Measurements from ENCODE around the gene BABAM2. TPM values are rescaled to one million over a fixed set of nuclear protein-coding genes. Genes with fewer than 3 reads are reported as not detected.
"Not testable (repeated sequence)": the region's sequence is repeated elsewhere in the genome, so short reads cannot be mapped to it uniquely, and the experiment has no call there.

BABAM2 gene
- total RNA-seq, 1 donor from 2014 or later, result 28.5 TPM

DNA sequence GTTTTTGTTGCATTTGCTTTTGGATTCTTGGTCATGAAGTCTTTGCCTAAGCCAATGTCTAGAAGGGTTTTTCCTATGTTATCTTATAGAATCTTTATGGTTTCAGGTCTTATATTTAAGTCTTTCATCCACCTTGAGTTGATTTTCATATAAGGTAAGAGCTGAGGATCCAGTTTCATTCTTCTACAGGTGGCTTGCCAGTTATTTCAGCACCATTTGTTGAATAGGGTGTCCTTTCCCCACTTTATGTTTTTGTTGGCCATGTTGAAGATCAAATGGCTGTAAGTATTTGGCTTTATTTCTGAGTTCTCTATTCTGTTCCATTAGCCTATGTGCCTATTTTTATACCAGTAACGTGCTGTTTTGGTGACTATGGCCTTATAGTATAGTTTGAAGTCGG is 129.0 kb downstream of the BABAM2 start:
- not testable (repeated sequence) for H3K36me3 Mint-ChIP-seq (ENCODE audit: low read depth, unreplicated experiment); H3K27ac ChIP-seq (ENCODE audit: low read depth, low read length); H3K9ac ChIP-seq (ENCODE audit: low read length); H3K4me3 Mint-ChIP-seq (ENCODE audit: unreplicated experiment); DNase-seq (ENCODE audit: low read depth); H3K27me3 ChIP-seq (ENCODE audit: insufficient read depth, low read length); FAIRE-seq; H3K4me3 ChIP-seq (ENCODE audit: insufficient read depth, low read depth, low read length); H3K36me3 ChIP-seq (ENCODE audit: insufficient read depth, low read length); H3K9me3 ChIP-seq (ENCODE audit: insufficient read depth, low read depth, low read length); H3K9me3 Mint-ChIP-seq (ENCODE audit: unreplicated experiment); H3K4me1 ChIP-seq (ENCODE audit: insufficient read depth, low read length); H3K4me2 ChIP-seq (ENCODE audit: low read length); H3K4me1 Mint-ChIP-seq (ENCODE audit: low read depth, unreplicated experiment); H3K27ac Mint-ChIP-seq (ENCODE audit: unreplicated experiment); H3K27me3 Mint-ChIP-seq (ENCODE audit: low read depth, unreplicated experiment); H4K20me1 ChIP-seq (ENCODE audit: insufficient read depth, low read length); H3K79me2 ChIP-seq (ENCODE audit: insufficient read depth, low read length); H2AFZ ChIP-seq (ENCODE audit: low read depth, low read length)

DNA sequence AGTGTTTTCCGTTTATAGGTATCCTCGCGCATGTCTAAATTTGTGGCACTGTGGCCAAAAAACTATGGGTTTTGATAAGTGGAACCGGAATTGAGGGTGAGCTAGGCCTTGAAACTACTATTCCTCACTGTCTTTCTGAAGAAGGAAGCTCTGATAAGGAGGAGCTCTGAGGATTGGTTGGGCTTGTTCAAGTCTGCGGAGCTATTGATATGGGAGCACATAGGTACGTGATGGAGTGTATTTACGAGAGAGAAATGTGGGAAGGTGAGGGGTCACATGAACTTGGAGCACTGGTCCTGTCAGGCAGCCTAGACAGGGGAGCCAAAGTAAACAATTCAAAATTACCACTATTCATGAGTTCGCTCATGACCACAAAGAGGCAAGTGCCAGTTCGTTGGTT is 131.4 kb downstream of the BABAM2 start:
- peaks cover 22% of the 10 kb centered on the region for H3K4me1 Mint-ChIP-seq (ENCODE audit: low read depth, unreplicated experiment)

DNA sequence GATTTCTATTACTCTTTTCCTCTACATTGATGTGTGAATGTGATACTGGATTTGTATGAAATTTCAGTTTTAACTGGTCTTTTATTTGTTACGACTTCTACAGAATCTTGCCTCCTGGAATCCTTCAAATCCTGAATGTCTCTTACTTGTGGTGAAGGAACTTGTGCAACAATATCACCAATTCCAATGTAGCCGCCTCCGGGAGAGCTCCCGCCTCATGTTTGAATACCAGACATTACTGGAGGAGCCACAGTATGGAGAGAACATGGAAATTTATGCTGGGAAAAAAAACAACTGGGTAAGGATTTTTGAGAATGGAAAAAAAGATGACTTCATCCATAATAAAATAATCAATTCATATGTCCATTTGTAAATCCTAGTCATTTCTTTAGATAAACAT is 134.6 kb downstream of the BABAM2 start:
- Histone ChIP-seq H3K9ac (ENCODE audit: low read length) (no peak overlapping the region), H3K27ac (ENCODE audit: low read depth, low read length) (no peak overlapping the region), H2AFZ (ENCODE audit: low read depth, low read length) (no peak overlapping the region), H3K79me2 (ENCODE audit: insufficient read depth, low read length) (no peaks in the 10 kb centered on the region), H3K36me3 (ENCODE audit: insufficient read depth, low read length) (no peaks in the 10 kb centered on the region), H4K20me1 (ENCODE audit: insufficient read depth, low read length) (no peaks in the 10 kb centered on the region), H3K9me3 (ENCODE audit: insufficient read depth, low read depth, low read length) (no peaks in the 10 kb centered on the region), H3K27me3 (ENCODE audit: insufficient read depth, low read length) (no peaks in the 10 kb centered on the region), H3K4me3 (ENCODE audit: insufficient read depth, low read depth, low read length) (no peak overlapping the region), H3K4me1 (ENCODE audit: insufficient read depth, low read length) (no peaks in the 10 kb centered on the region), H3K4me2 (ENCODE audit: low read length) (no peak overlapping the region)
- peak; percentile 54 for DNase-seq (ENCODE audit: low read depth)
- Mint-ChIP-seq H3K9me3 (ENCODE audit: unreplicated experiment) (peaks cover 4% of the 10 kb centered on the region), H3K36me3 (ENCODE audit: low read depth, unreplicated experiment) (peaks cover 15% of the 10 kb centered on the region), H3K27me3 (ENCODE audit: low read depth, unreplicated experiment) (no peaks in the 10 kb centered on the region), H3K4me1 (ENCODE audit: low read depth, unreplicated experiment) (peaks cover 22% of the 10 kb centered on the region), H3K4me3 (ENCODE audit: unreplicated experiment) (no peak overlapping the region), H3K27ac (ENCODE audit: unreplicated experiment) (peak overlapping the region; percentile 75)
- FAIRE-seq, result no peak
- TF ChIP-seq CTCF (IDR thresholded peaks at IDR 0.05; ENCODE audit: insufficient read depth, low read depth, low read length), result no peak
- TF ChIP-seq EZH2 (IDR thresholded peaks at IDR 0.05; ENCODE audit: insufficient read depth, low read length), result no peak

More for the DNA sequence above, 131.4 kb downstream of the BABAM2 start:
- no peaks in the 10 kb centered on the region for H3K27me3 Mint-ChIP-seq (ENCODE audit: low read depth, unreplicated experiment)
- Histone ChIP-seq H3K36me3 (ENCODE audit: insufficient read depth, low read length) (no peaks in the 10 kb centered on the region), H3K27ac (ENCODE audit: low read depth, low read length) (no peak overlapping the region), H3K9ac (ENCODE audit: low read length) (no peak overlapping the region), H3K4me2 (ENCODE audit: low read length) (no peak overlapping the region), H2AFZ (ENCODE audit: low read depth, low read length) (no peak overlapping the region), H3K27me3 (ENCODE audit: insufficient read depth, low read length) (no peaks in the 10 kb centered on the region), H3K4me3 (ENCODE audit: insufficient read depth, low read depth, low read length) (no peak overlapping the region), H3K9me3 (ENCODE audit: insufficient read depth, low read depth, low read length) (no peaks in the 10 kb centered on the region), H3K4me1 (ENCODE audit: insufficient read depth, low read length) (no peaks in the 10 kb centered on the region), H4K20me1 (ENCODE audit: insufficient read depth, low read length) (no peaks in the 10 kb centered on the region), H3K79me2 (ENCODE audit: insufficient read depth, low read length) (no peaks in the 10 kb centered on the region)
- no peak for FAIRE-seq
- H3K9me3 Mint-ChIP-seq (ENCODE audit: unreplicated experiment), result peaks cover 4% of the 10 kb centered on the region
- DNase-seq (ENCODE audit: low read depth), result no peak
- TF ChIP-seq EZH2 (IDR thresholded peaks at IDR 0.05; ENCODE audit: insufficient read depth, low read length) (no peak), CTCF (IDR thresholded peaks at IDR 0.05; ENCODE audit: insufficient read depth, low read depth, low read length) (no peak)
- H3K36me3 Mint-ChIP-seq (ENCODE audit: low read depth, unreplicated experiment), result peaks cover 11% of the 10 kb centered on the region
- peak overlapping the region; percentile 20 for H3K27ac Mint-ChIP-seq (ENCODE audit: unreplicated experiment)
- H3K4me3 Mint-ChIP-seq (ENCODE audit: unreplicated experiment), result no peak overlapping the region

DNA sequence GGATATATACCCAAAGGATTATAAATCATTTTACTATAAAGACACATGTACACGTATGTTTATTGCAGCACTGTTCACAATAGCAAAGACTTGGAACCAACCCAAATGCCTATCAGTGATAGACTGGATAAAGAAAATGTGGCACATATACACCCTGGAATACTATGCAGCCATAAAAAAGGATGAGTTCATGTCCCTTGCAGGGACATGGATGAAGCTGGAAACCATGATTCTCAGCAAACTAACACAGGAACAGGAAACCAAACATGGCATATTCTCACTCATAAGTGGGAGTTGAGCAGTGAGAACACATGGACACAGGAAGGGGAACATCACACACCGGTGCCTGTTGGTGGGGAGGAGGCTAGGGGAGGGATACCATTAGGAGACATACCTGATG is 135.7 kb downstream of the BABAM2 start:
- not testable (repeated sequence) for H2AFZ ChIP-seq (ENCODE audit: low read depth, low read length); H4K20me1 ChIP-seq (ENCODE audit: insufficient read depth, low read length); H3K9me3 Mint-ChIP-seq (ENCODE audit: unreplicated experiment); H3K79me2 ChIP-seq (ENCODE audit: insufficient read depth, low read length); H3K27ac Mint-ChIP-seq (ENCODE audit: unreplicated experiment); FAIRE-seq; H3K4me2 ChIP-seq (ENCODE audit: low read length); H3K27ac ChIP-seq (ENCODE audit: low read depth, low read length); H3K4me3 Mint-ChIP-seq (ENCODE audit: unreplicated experiment); H3K9me3 ChIP-seq (ENCODE audit: insufficient read depth, low read depth, low read length); H3K4me3 ChIP-seq (ENCODE audit: insufficient read depth, low read depth, low read length); H3K27me3 ChIP-seq (ENCODE audit: insufficient read depth, low read length); H3K36me3 ChIP-seq (ENCODE audit: insufficient read depth, low read length); DNase-seq (ENCODE audit: low read depth); H3K27me3 Mint-ChIP-seq (ENCODE audit: low read depth, unreplicated experiment); H3K4me1 ChIP-seq (ENCODE audit: insufficient read depth, low read length); H3K9ac ChIP-seq (ENCODE audit: low read length)
- Mint-ChIP-seq H3K36me3 (ENCODE audit: low read depth, unreplicated experiment) (peaks cover 15% of the 10 kb centered on the region), H3K4me1 (ENCODE audit: low read depth, unreplicated experiment) (peaks cover 25% of the 10 kb centered on the region)
